ENCODE measurements around the gene HS3ST3B1. TPM values are rescaled to one million over a fixed set of nuclear protein-coding genes. Genes with fewer than 3 reads are reported as not detected.
A peak's percentile ranks its signal among the peaks of the same experiment; 100 is the strongest.

Gene HS3ST3B1
- polyA plus RNA-seq, 1 of the 3 experiments (the other 2 are of a cell fraction) = 0.67 TPM

DNA sequence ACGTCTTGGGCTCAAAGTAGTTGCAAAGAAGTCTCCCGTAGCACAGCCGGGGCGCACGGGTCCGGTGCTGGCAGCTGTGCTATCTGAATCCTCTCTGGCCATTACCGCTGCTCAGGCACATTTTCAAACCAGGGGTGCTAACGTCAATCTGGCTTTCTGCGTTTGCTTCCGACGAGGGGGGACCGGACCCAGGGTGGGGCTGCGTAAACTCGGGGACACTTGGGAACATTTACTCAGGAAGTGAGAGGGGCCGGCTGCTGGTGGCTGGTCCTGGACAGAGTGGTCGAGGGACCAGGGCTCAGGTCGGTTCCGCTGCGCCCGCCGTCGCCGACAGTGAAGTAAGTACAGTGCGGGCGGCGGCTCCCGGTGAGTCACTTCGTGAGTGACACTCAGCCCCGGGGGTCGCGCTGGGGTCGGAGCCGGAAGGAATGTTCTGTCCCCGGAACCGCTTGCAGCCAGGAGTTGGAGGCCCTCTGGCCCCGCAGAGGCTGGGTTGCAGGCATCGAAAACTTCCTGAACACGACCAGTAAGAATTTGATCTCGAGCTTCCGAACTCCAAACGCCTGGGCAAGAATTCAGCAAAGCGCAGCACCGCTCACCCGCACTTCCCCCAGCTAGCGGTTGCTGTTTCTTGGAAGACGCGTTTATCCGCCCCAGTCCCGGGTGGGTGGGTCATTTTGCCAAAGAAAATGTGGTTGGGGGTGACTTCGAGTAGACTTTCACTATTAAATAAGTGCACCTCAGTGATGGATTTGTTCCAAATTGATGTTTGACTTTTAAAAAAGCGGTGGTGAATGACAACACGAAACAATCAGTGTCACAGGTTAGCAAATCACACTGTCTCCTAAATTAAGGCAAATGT lies 1.4 kb upstream of the HS3ST3B1 start:
- CTCF ChIA-PET = interaction anchor here (0.6 to 4.1 kb wide), 3 partner anchors 995 to 1269 kb away, joined by 3 to 12 read pairs (median 4); no protein-coding TSS in a partner anchor
- no peak for DNase-seq
- no peaks in the 10 kb centered on the region for H3K9me3 ChIP-seq
- H3K4me1 ChIP-seq (ENCODE audit: control insufficient read depth in 1 of 2, insufficient read depth in 2 of 2, low read depth in 1 of 2, low read length in 1 of 2) = peaks cover 0 to 23% of the 10 kb centered on the region in 2 experiments; a peak in 2 of 4 replicates
- peaks cover 29% of the 10 kb centered on the region for H3K79me2 ChIP-seq (ENCODE audit: insufficient read depth)
- H3K4me2 ChIP-seq = peak overlapping the region; percentile 82
- H4K20me1 ChIP-seq (ENCODE audit: insufficient read depth) = no peaks in the 10 kb centered on the region; the same call in 1 of the 2 replicates
- H3K4me3 ChIP-seq (ENCODE audit: low read depth in 2 of 2, low read length in 1 of 2) = peak overlapping the region; percentile 30 to 64; a peak in 3 of 4 replicates
- no peaks in the 10 kb centered on the region for H3K36me3 ChIP-seq (replicated peaks in 1 of 2; ENCODE audit: control insufficient read depth in 1 of 2, insufficient read depth in 2 of 2, low read length in 1 of 2)
- no peaks in the 10 kb centered on the region for H3F3A ChIP-seq (replicated peaks; ENCODE audit: insufficient read depth)
- H3K9ac ChIP-seq = no peak overlapping the region
- no peak overlapping the region for H3K27ac ChIP-seq (ENCODE audit: low read depth in 2 of 2, low read length in 1 of 2)
- 12% methylated on average over 41 of the region's 52 CpGs for WGBS (ENCODE audit: low lambda C conversion rate)
- POLR2A ChIA-PET = no interaction called here
- H2AFZ ChIP-seq (ENCODE audit: low read depth) = peak overlapping the region; percentile 15; the same call in 1 of the 2 replicates
- peaks cover 56% of the 10 kb centered on the region for H3K27me3 ChIP-seq (ENCODE audit: insufficient read depth)
- TF ChIP-seq YY1 (IDR thresholded peaks at IDR 0.05; ENCODE audit: low read depth) = no peak
- no peak for TF ChIP-seq EZH2phosphoT487 (IDR thresholded peaks at IDR 0.05; ENCODE audit: borderline replicate concordance, low read depth)
- TF ChIP-seq GATA2 (CRISPR knock-in tag; IDR thresholded peaks at IDR 0.05) = no peak
- no peak for TF ChIP-seq TAF1 (IDR thresholded peaks at IDR 0.05; ENCODE audit: borderline replicate concordance, low read depth, low read length)
- TF ChIP-seq TEAD4 (IDR thresholded peaks at IDR 0.05; ENCODE audit: borderline replicate concordance, insufficient read depth) = no peak
- no peak for TF ChIP-seq RFX5 (IDR thresholded peaks at IDR 0.05; ENCODE audit: low read length)
- no peak for TF ChIP-seq MEF2A (IDR thresholded peaks at IDR 0.05; ENCODE audit: borderline replicate concordance, low read depth)
- TF ChIP-seq PBX3 (IDR thresholded peaks at IDR 0.05) = no peak
- no peak for TF ChIP-seq SIN3A (IDR thresholded peaks at IDR 0.05; ENCODE audit: borderline replicate concordance, low read depth, low read length)
- no peak for TF ChIP-seq NRF1 (IDR thresholded peaks at IDR 0.05; ENCODE audit: low read depth, low read length)
- TF ChIP-seq POLR2AphosphoS5 (IDR thresholded peaks at IDR 0.05; ENCODE audit: low read depth, low read length) = no peak
- no peak for TF ChIP-seq CHD2 (IDR thresholded peaks at IDR 0.05; ENCODE audit: low read length, partially characterized antibody)
- no peak for TF ChIP-seq USF2 (IDR thresholded peaks at IDR 0.05; ENCODE audit: borderline replicate concordance, low read depth, low read length)
- no peak for TF ChIP-seq RAD21 (IDR thresholded peaks at IDR 0.05; ENCODE audit: low read length)
- TF ChIP-seq FOXM1 (IDR thresholded peaks at IDR 0.05; ENCODE audit: low read depth) = no peak
- no peak for TF ChIP-seq EP300 (IDR thresholded peaks at IDR 0.05; ENCODE audit: borderline replicate concordance in 1 of 2, low read depth in 1 of 2, low read length in 1 of 2)
- H3K9me2 ChIP-seq = no peaks in the 10 kb centered on the region

Data from SK-N-SH (cell line).